Keratinocyte (primary cell): Measurements from ENCODE around the gene BRINP3. TPM values are rescaled to one million over a fixed set of nuclear protein-coding genes. Genes with fewer than 3 reads are reported as not detected.

ENCODE experiments used
- DNase-seq: peaks from one replicate; pipeline ENCODE4 v3.0.0-alpha.2; 2011; ENCODE audit warnings: low read depth, missing footprints, low spot score
- FAIRE-seq: peaks from 2 replicates; lab custom pipeline; 2011; peaks lifted over from hg19 to GRCh38; lab: Jason Lieb, UNC
- H2AFZ ChIP-seq: 2 replicates; pipeline ENCODE4 v1.6.0; 2012; ENCODE audit warnings: low read length, control low read depth, inconsistent platforms; ENCODE audit not compliant: control insufficient read depth
- H3K27ac ChIP-seq: 2 replicates; pipeline ENCODE4 v1.5.1; 2011; ENCODE audit warnings: low read length; ENCODE audit not compliant: control insufficient read depth, insufficient read depth
- H3K27me3 ChIP-seq: 3 replicates; pipeline ENCODE4 v1.6.0; 2011; ENCODE audit warnings: low read length; ENCODE audit not compliant: control insufficient read depth, insufficient read depth; ENCODE audit errors: extremely low read depth
- H3K36me3 ChIP-seq, 2 experiments: 2 replicates in 1 of 2; 3 replicates in 1 of 2; pipeline ENCODE4 v1.5.1; 2011; ENCODE audit warnings: low read length in 2 of 2, mild to moderate bottlenecking in 1 of 2; ENCODE audit not compliant: control insufficient read depth in 2 of 2, insufficient read depth in 2 of 2; ENCODE audit errors: extremely low read depth in 1 of 2
- H3K4me1 ChIP-seq: 3 replicates; pipeline ENCODE4 v1.5.1; 2011; ENCODE audit warnings: low read length; ENCODE audit not compliant: control insufficient read depth, insufficient read depth; ENCODE audit errors: extremely low read depth
- H3K4me2 ChIP-seq: 3 replicates; pipeline ENCODE4 v1.6.0; 2011; ENCODE audit warnings: low read depth, low read length; ENCODE audit not compliant: control insufficient read depth, insufficient read depth; ENCODE audit errors: extremely low read depth
- H3K4me3 ChIP-seq, 3 experiments: fragments of 200-600 bp in 1 of 3; sonication (generic) in 1 of 3; 2 replicates in 2 of 3; 3 replicates in 1 of 3; pipeline ENCODE4 v1.5.1; 2011 to 2016; ENCODE audit warnings: low read length in 3 of 3, mild to moderate bottlenecking in 3 of 3, control low read depth in 2 of 3, inconsistent platforms in 1 of 3, low read depth in 1 of 3, mixed read lengths in 1 of 3, mixed run types in 1 of 3, moderate library complexity in 1 of 3; ENCODE audit not compliant: control insufficient read depth in 2 of 3, insufficient read depth in 2 of 3; ENCODE audit errors: extremely low read depth in 1 of 3
- H3K79me2 ChIP-seq: 2 replicates; pipeline ENCODE4 v1.6.0; 2012; ENCODE audit warnings: low read length; ENCODE audit not compliant: control insufficient read depth, insufficient read depth
- H3K9ac ChIP-seq: 3 replicates; pipeline ENCODE4 v1.6.0; 2011; ENCODE audit warnings: low read length; ENCODE audit not compliant: control insufficient read depth, insufficient read depth; ENCODE audit errors: extremely low read depth
- H3K9me1 ChIP-seq: 3 replicates; pipeline ENCODE4 v1.6.0; 2011; ENCODE audit warnings: low read length; ENCODE audit not compliant: control insufficient read depth, insufficient read depth; ENCODE audit errors: extremely low read depth
- H3K9me3 ChIP-seq: 2 replicates; pipeline ENCODE4 v1.5.1; 2012; ENCODE audit warnings: low read depth, low read length; ENCODE audit not compliant: control insufficient read depth
- H4K20me1 ChIP-seq: 3 replicates; pipeline ENCODE4 v1.6.0; 2011; ENCODE audit warnings: low read length; ENCODE audit not compliant: control insufficient read depth, insufficient read depth; ENCODE audit errors: extremely low read depth
- CTCF ChIP-seq, 3 experiments: IDR thresholded peaks in 1 of 3; conservative IDR thresholded peaks in 1 of 3; optimal IDR thresholded peaks in 1 of 3; 2 replicates in 2 of 3; 3 replicates in 1 of 3; pipeline versions ENCODE3 to v1.5.1; 2011; ENCODE audit warnings: low read length in 3 of 3, mild to moderate bottlenecking in 3 of 3, moderate library complexity in 2 of 3, control low read depth in 1 of 3, inconsistent platforms in 1 of 3; ENCODE audit not compliant: insufficient read depth in 2 of 3; ENCODE audit errors: extremely low read depth in 1 of 3
- EZH2 ChIP-seq: IDR thresholded peaks from one replicate; pipeline ENCODE4 v1.6.1; 2012; ENCODE audit warnings: inconsistent platforms, mild to moderate bottlenecking, low read length, moderate library complexity
- dilution Hi-C: fragments of 300-500 bp; cut with MboI; formaldehyde crosslinking; loops from one replicate; pipeline ENCODE4 v1.7.0; 2020; ENCODE audit warnings: low sequenced_read_pairs; ENCODE audit not compliant: extremely low pct_ligation_motif_present
- polyA plus RNA-seq, 5 experiments: library from polyadenylated mRNA; depleted of rRNA in 3 of 5; stranded (reverse) in 3 of 5; stranded (forward) in 1 of 5; unstranded in 1 of 5; fragments of >200 nt; gene quantifications; 1 replicate in 1 of 5; 2 replicates in 3 of 5; 3 replicates in 1 of 5; pipeline versions ENCODE4 v1.2.1 to v1.2.3, GENCODE V29; 2011 to 2012; ENCODE audit warnings: missing spikeins in 2 of 5, low read depth in 1 of 5, low replicate concordance in 1 of 5

BRINP3 gene
- polyA plus RNA-seq, 1 donor (not counting 4 experiments of a cell fraction or from before 2014, with no cell fraction given) = not detected

DNA sequence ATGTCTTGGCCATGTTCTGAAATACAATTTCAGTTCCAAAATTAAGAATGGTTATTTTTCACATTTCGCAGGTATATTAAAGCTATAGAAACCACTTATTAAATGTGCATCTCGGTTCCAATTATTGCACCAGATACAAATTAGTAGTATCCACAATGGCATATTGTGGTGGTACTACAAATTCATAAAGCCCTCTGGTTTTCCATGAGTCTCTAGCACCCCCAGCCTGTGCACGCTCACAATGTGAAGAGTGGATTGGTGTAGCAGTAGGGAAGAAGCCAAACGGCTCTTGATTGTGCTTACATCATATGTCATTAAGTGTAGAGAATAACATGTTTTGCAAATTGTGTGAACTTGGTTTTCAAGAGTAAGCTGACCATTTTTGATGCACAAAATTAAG is 1.9 kb upstream of the BRINP3 start:
- Histone ChIP-seq H3K9me3 (no peaks in the 10 kb centered on the region), H3K4me2 (no peak overlapping the region), H3K4me3 (no peak overlapping the region), H4K20me1 (no peaks in the 10 kb centered on the region), H3K9me1 (no peaks in the 10 kb centered on the region), H3K27ac (no peak overlapping the region), H3K27me3 (peaks cover 39% of the 10 kb centered on the region), H3K79me2 (no peaks in the 10 kb centered on the region), H3K4me1 (peaks cover 6% of the 10 kb centered on the region), H2AFZ (no peak overlapping the region), H3K9ac (no peak overlapping the region), H3K36me3 (no peaks in the 10 kb centered on the region)
- TF ChIP-seq CTCF (optimal IDR thresholded peaks at IDR 0.05 in 1 of 3, IDR thresholded peaks at IDR 0.05 in 1 of 3, conservative IDR thresholded peaks at IDR 0.05 in 1 of 3; ENCODE audit: extremely low read depth in 1 of 3, insufficient read depth in 2 of 3, low read length in 3 of 3) (no peak), EZH2 (no peak)
- DNase-seq = no peak
- dilution Hi-C loops = no loop called here
- FAIRE-seq = no peak

DNA sequence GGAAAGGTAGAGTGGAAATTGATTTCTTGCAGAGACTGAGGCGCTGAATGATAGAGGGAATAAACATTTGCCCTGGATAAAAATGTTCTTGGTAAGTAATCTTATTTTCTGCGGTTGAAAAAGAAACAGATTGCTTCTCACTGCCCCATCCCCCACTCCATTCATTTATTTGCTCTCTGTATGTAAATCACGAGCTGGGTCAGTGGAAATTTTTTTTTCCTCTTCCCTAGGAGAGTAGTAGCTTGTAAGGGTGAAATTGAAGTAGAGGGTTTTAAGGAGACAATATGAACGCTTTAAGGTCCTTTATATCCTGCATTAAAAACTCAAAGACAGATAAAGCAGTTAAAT is 1.4 kb upstream of the BRINP3 start:
- Histone ChIP-seq H2AFZ (no peak overlapping the region), H3K4me1 (peaks cover 6% of the 10 kb centered on the region), H3K4me2 (peak overlapping the region; percentile 68), H3K4me3 (peak overlapping the region; percentile 28 to 50 (median 36)), H3K9me3 (no peaks in the 10 kb centered on the region), H3K9ac (no peak overlapping the region), H4K20me1 (no peaks in the 10 kb centered on the region), H3K36me3 (no peaks in the 10 kb centered on the region), H3K79me2 (no peaks in the 10 kb centered on the region), H3K9me1 (no peaks in the 10 kb centered on the region), H3K27me3 (peaks cover 42% of the 10 kb centered on the region), H3K27ac (no peak overlapping the region)
- no peak for DNase-seq
- FAIRE-seq = no peak
- dilution Hi-C loops = no loop called here
- TF ChIP-seq CTCF (optimal IDR thresholded peaks at IDR 0.05 in 1 of 3, IDR thresholded peaks at IDR 0.05 in 1 of 3, conservative IDR thresholded peaks at IDR 0.05 in 1 of 3; ENCODE audit: extremely low read depth in 1 of 3, insufficient read depth in 2 of 3, low read length in 3 of 3) (no peak), EZH2 (no peak)
